ENCODE results near the gene HK3. TPM values are rescaled to one million over a fixed set of nuclear protein-coding genes. Genes with fewer than 3 reads are reported as not detected.

The HK3 gene
- total RNA-seq, 1 donor from 2014 or later, result 4.4 TPM

GRCh38 chr5:176922817-176923216, 23.7 kb upstream of the HK3 start:
- no peak overlapping the region for H3K4me3 ChIP-seq
- H3K36me3 ChIP-seq, result peaks cover 0 to under 1% of the 10 kb centered on the region in 2 donors
- no peaks in the 10 kb centered on the region for H3K27me3 ChIP-seq
- H3K4me1 ChIP-seq, result no peaks in the 10 kb centered on the region
- H3K9me3 ChIP-seq, result no peaks in the 10 kb centered on the region
- no peak overlapping the region for H3K27ac ChIP-seq
- intact Hi-C loops (cut with DNase I), result no loop called here
- TF ChIP-seq CTCF (IDR thresholded peaks at IDR 0.05), result no peak
- no peak for DNase-seq (ENCODE audit: low spot score in 2 of 2)

- TF ChIP-seq CTCF (IDR thresholded peaks at IDR 0.05), result no peak
- Histone ChIP-seq H3K4me1 (no peaks in the 10 kb centered on the region), H3K27ac (no peak overlapping the region), H3K4me3 (no peak overlapping the region), H3K27me3 (no peaks in the 10 kb centered on the region), H3K36me3 (no peaks in the 10 kb centered on the region), H3K9me3 (no peaks in the 10 kb centered on the region)
- no peak for DNase-seq (ENCODE audit: low spot score in 2 of 2)
- intact Hi-C loops (cut with DNase I), result no loop called here
Measured at GRCh38 chr5:176921714-176922113, 22.6 kb upstream of the HK3 start.

GRCh38 chr5:176918613-176919012, 19.5 kb upstream of the HK3 start:
- Histone ChIP-seq H3K36me3 (no peaks in the 10 kb centered on the region), H3K27me3 (no peaks in the 10 kb centered on the region), H3K4me3 (no peak overlapping the region), H3K27ac (no peak overlapping the region), H3K4me1 (no peaks in the 10 kb centered on the region), H3K9me3 (no peaks in the 10 kb centered on the region)
- no peak for TF ChIP-seq CTCF (IDR thresholded peaks at IDR 0.05)
- DNase-seq (ENCODE audit: low spot score in 2 of 2), result no peak
- intact Hi-C loops (cut with DNase I), result no loop called here

- Histone ChIP-seq H3K36me3 (peaks cover 0 to under 1% of the 10 kb centered on the region in 2 donors), H3K4me1 (no peaks in the 10 kb centered on the region), H3K4me3 (no peak overlapping the region), H3K27ac (no peak overlapping the region), H3K9me3 (no peaks in the 10 kb centered on the region), H3K27me3 (no peaks in the 10 kb centered on the region)
- TF ChIP-seq CTCF (IDR thresholded peaks at IDR 0.05), result no peak
- intact Hi-C loops (cut with DNase I), result no loop called here
- DNase-seq (ENCODE audit: low spot score in 2 of 2), result no peak
Measured at GRCh38 chr5:176916337-176916736, 17.2 kb upstream of the HK3 start.

GRCh38 chr5:176915906-176916305, 16.8 kb upstream of the HK3 start:
- intact Hi-C loops (cut with DNase I), result no loop called here
- H3K4me1 ChIP-seq, result no peaks in the 10 kb centered on the region
- TF ChIP-seq CTCF (IDR thresholded peaks at IDR 0.05), result no peak
- DNase-seq (ENCODE audit: low spot score in 2 of 2), result no peak
- H3K4me3 ChIP-seq, result no peak overlapping the region
- H3K27ac ChIP-seq, result no peak overlapping the region
- H3K9me3 ChIP-seq, result no peaks in the 10 kb centered on the region
- H3K36me3 ChIP-seq, result peaks cover 0 to 3% of the 10 kb centered on the region in 2 donors
- H3K27me3 ChIP-seq, result no peaks in the 10 kb centered on the region

- TF ChIP-seq CTCF (IDR thresholded peaks at IDR 0.05), result no peak
- intact Hi-C loops (cut with DNase I), result no loop called here
Measured at GRCh38 chr5:176912115-176912514, 13.0 kb upstream of the HK3 start.

More at GRCh38 chr5:176912115-176912514, 13.0 kb upstream of the HK3 start:
- no peak overlapping the region for H3K27ac ChIP-seq
- peaks cover 12 to 33% of the 10 kb centered on the region in 2 donors for H3K36me3 ChIP-seq
- DNase-seq (ENCODE audit: low spot score in 2 of 2), result no peak
- no peak overlapping the region for H3K4me3 ChIP-seq
- H3K4me1 ChIP-seq, result no peaks in the 10 kb centered on the region
- H3K27me3 ChIP-seq, result no peaks in the 10 kb centered on the region
- no peaks in the 10 kb centered on the region for H3K9me3 ChIP-seq
